Right lobe of liver (tissue), 6 donors: Measurements from ENCODE around the gene PAK5. TPM values are rescaled to one million over a fixed set of nuclear protein-coding genes. Genes with fewer than 3 reads are reported as not detected.
"Not testable (repeated sequence)": the region's sequence is repeated elsewhere in the genome, so short reads cannot be mapped to it uniquely, and the experiment has no call there.

Experiments
- ATAC-seq, 4 donors: fragments of 200-7000 bp; cut with Tn5 transposase; one replicate each; pipeline ENCODE4 v1.9.1; 2020; ENCODE audit warnings: mild to moderate bottlenecking in 4 of 4, moderate library complexity in 4 of 4
- DNase-seq, 3 donors: peaks; one replicate each; pipeline ENCODE4 v3.0.0-alpha.2; 2020
- H3K27ac ChIP-seq, 3 donors: fragments of 200-600 bp; one replicate each; pipeline ENCODE4 v1.8.0; 2022
- H3K27me3 ChIP-seq, 2 donors: fragments of 200-600 bp; one replicate each; pipeline ENCODE4 v1.8.0; 2022
- H3K36me3 ChIP-seq, 4 donors: fragments of 200-600 bp; sonication (generic) in 1 of 4; one replicate each; pipeline versions ENCODE4 v1.5.1 to v1.8.0; 2017 to 2022; ENCODE audit warnings: control low read depth in 1 of 4
- H3K4me1 ChIP-seq, 4 donors: fragments of 200-600 bp; sonication (generic) in 1 of 4; one replicate each; pipeline versions ENCODE4 v1.5.1 to v1.8.0; 2017 to 2022; ENCODE audit warnings: control low read depth in 1 of 4
- H3K4me3 ChIP-seq, 3 donors: fragments of 200-600 bp; one replicate each; pipeline ENCODE4 v1.8.0; 2022
- H3K9me3 ChIP-seq, 4 donors: fragments of 200-600 bp; sonication (generic) in 1 of 4; one replicate each; pipeline versions ENCODE4 v1.5.1 to v1.8.0; 2017 to 2022; ENCODE audit warnings: control low read depth in 1 of 4
- CTCF ChIP-seq, 4 donors: fragments of 200-600 bp in 3 of 4; fragments of 450-650 bp in 1 of 4; IDR thresholded peaks; one replicate each; pipeline versions ENCODE4 v1.5.1 to v1.8.0; 2016 to 2022; ENCODE audit warnings: antibody characterized with exemption in 4 of 4, mild to moderate bottlenecking in 2 of 4
- POLR2A ChIP-seq: fragments of 450-650 bp; IDR thresholded peaks from one replicate; pipeline ENCODE4 v1.6.1; 2017; ENCODE audit warnings: antibody characterized with exemption, mild to moderate bottlenecking
- WGBS: methylation state at CpG from one replicate; pipeline ENCODE4 v1.1.6; 2018; ENCODE audit warnings: low coverage, low lambda C conversion rate; ENCODE audit not compliant: insufficient coverage; ENCODE audit errors: missing lambda C conversion rate; 5-methylcytosine and 5-hydroxymethylcytosine counted together
- intact Hi-C, 2 donors: fragments of 100-400 bp; cut with DNase I; formaldehyde crosslinking; loops; one replicate each; pipeline versions ENCODE4 v1.11.2 to v1.14.1; 2022
- total RNA-seq, 6 experiments: library from RNA; depleted of rRNA in 2 of 6; stranded (reverse); fragments of >200 nt in 2 of 6; fragmentation: NEBNext Ultra II Directional in 3 of 6; extraction: Animal tissue kit (Norgen Biotek cat#: 25700) in 3 of 6; gene quantifications; one replicate each; pipeline versions ENCODE4 v1.1.0 to v1.2.4, GENCODE V29; 2016 to 2023
- donor health status: DM: no; HTN: yes; CAD: no.
- donor health status: DM: no; HTN: no; CAD: no.
- donor health status: DM: no; HTN: no; CAD: no.
- donor health status: DM: no; HTN: yes; CAD: no.
- donor health status: DM: no; HTN: yes; CAD: no.

Gene PAK5
- total RNA-seq, 6 experiments from 2014 or later: 0.05 to 0.07 TPM; not detected in 4

- ATAC-seq (no peak), DNase-seq (no peak)
- Histone ChIP-seq H3K9me3 (no peaks in the 10 kb centered on the region), H3K36me3 (no peaks in the 10 kb centered on the region), H3K27me3 (no peaks in the 10 kb centered on the region), H3K4me1 (no peaks in the 10 kb centered on the region), H3K27ac (no peak overlapping the region), H3K4me3 (no peak overlapping the region)
- no peak for TF ChIP-seq CTCF (IDR thresholded peaks at IDR 0.05)
- no peak for TF ChIP-seq POLR2A
- intact Hi-C loops: no loop called here
- WGBS: 45% methylated on average over 3 of the region's 3 CpGs
Observed at GRCh38 chr20:9646375-9646774, 192.5 kb downstream of the PAK5 start.

GRCh38 chr20:9642882-9643281 is 196.0 kb downstream of the PAK5 start:
- TF ChIP-seq CTCF (IDR thresholded peaks at IDR 0.05) (no peak), POLR2A (no peak)
- Histone ChIP-seq H3K4me3 (no peak overlapping the region), H3K36me3 (no peaks in the 10 kb centered on the region), H3K27me3 (no peaks in the 10 kb centered on the region), H3K4me1 (no peaks in the 10 kb centered on the region), H3K9me3 (no peaks in the 10 kb centered on the region), H3K27ac (no peak overlapping the region)
- intact Hi-C loops: no loop called here
- no peak for DNase-seq
- no peak for ATAC-seq

GRCh38 chr20:9641499-9642000 is 197.3 kb downstream of the PAK5 start:
- H3K27me3 ChIP-seq, ATAC-seq, H3K4me1 ChIP-seq, DNase-seq, H3K9me3 ChIP-seq, H3K4me3 ChIP-seq, H3K27ac ChIP-seq, intact Hi-C loops, H3K36me3 ChIP-seq: not testable (repeated sequence)
- WGBS: no CpG with 5 or more reads among the region's 26 CpGs

- no peak overlapping the region for H3K27ac ChIP-seq
- 54% methylated on average over 2 of the region's 2 CpGs for WGBS
- H3K27me3 ChIP-seq: no peaks in the 10 kb centered on the region
- H3K4me3 ChIP-seq: no peak overlapping the region
- ATAC-seq (no peak), DNase-seq (no peak)
- no peaks in the 10 kb centered on the region for H3K9me3 ChIP-seq
- H3K36me3 ChIP-seq: no peaks in the 10 kb centered on the region
- no peaks in the 10 kb centered on the region for H3K4me1 ChIP-seq
- intact Hi-C loops: no loop called here
- no peak for TF ChIP-seq POLR2A
- no peak for TF ChIP-seq CTCF (IDR thresholded peaks at IDR 0.05)
Observed at GRCh38 chr20:9637889-9638288, 201.0 kb downstream of the PAK5 start.

GRCh38 chr20:9635750-9636149 is 203.1 kb downstream of the PAK5 start:
- intact Hi-C loops: no loop called here
- H3K36me3 ChIP-seq: no peaks in the 10 kb centered on the region
- DNase-seq: no peak
- 63% methylated on average over 1 of the region's 1 CpG for WGBS
- no peaks in the 10 kb centered on the region for H3K27me3 ChIP-seq
- ATAC-seq: no peak
- H3K4me3 ChIP-seq: no peak overlapping the region
- no peaks in the 10 kb centered on the region for H3K4me1 ChIP-seq
- no peak for TF ChIP-seq POLR2A
- TF ChIP-seq CTCF (IDR thresholded peaks at IDR 0.05): no peak
- H3K27ac ChIP-seq: no peak overlapping the region
- no peaks in the 10 kb centered on the region for H3K9me3 ChIP-seq
